DOHH2 (cell line): ENCODE measurements around the gene GPR152.

Source experiments
- CTCF ChIP-seq: fragments of 200-600 bp; sonication (generic); IDR thresholded peaks from one replicate; pipeline ENCODE4 v1.5.1; 2014; ENCODE audit warnings: antibody characterized with exemption, mild to moderate bottlenecking, low read depth, low read length; ENCODE audit not compliant: poor library complexity, severe bottlenecking
- EZH2phosphoT487 ChIP-seq: fragments of 200-600 bp; sonication (generic); IDR thresholded peaks from 2 replicates; pipeline ENCODE4 v1.6.1; 2017; ENCODE audit warnings: borderline replicate concordance, mild to moderate bottlenecking, antibody characterized with exemption, low read length, moderate library complexity, mixed read lengths

- peak; percentile 75 for TF ChIP-seq CTCF
- TF ChIP-seq EZH2phosphoT487 = no peak
Observed at GRCh38 chr11:67439321-67440228, 13.0 kb downstream of the GPR152 start.
